ENCODE measurements around the gene PPWD1. TPM values are rescaled to one million over a fixed set of nuclear protein-coding genes. Genes with fewer than 3 reads are reported as not detected.
"Not testable (repeated sequence)": the region's sequence is repeated elsewhere in the genome, so short reads cannot be mapped to it uniquely, and the experiment has no call there.

PPWD1 gene
- total RNA-seq, 4 donors from 2014 or later = 39.1 to 80.3 (median 55.9) TPM

- Histone ChIP-seq H3K27ac (no peak overlapping the region), H3K4me1 (peaks cover 16 to 24% of the 10 kb centered on the region in 2 donors), H3K27me3 (no peaks in the 10 kb centered on the region), H3K4me3 (replicated peaks in 1 of 3) (no peak overlapping the region), H3K9me3 (no peaks in the 10 kb centered on the region), H3K36me3 (peaks cover 0 to 7% of the 10 kb centered on the region in 2 donors)
- WGBS, 2 donors = 91% methylated on average over 4 of the region's 4 CpGs
- intact Hi-C loops (cut with DNase I) = no loop called here
- no peak for DNase-seq
- TF ChIP-seq, protein P1, sequence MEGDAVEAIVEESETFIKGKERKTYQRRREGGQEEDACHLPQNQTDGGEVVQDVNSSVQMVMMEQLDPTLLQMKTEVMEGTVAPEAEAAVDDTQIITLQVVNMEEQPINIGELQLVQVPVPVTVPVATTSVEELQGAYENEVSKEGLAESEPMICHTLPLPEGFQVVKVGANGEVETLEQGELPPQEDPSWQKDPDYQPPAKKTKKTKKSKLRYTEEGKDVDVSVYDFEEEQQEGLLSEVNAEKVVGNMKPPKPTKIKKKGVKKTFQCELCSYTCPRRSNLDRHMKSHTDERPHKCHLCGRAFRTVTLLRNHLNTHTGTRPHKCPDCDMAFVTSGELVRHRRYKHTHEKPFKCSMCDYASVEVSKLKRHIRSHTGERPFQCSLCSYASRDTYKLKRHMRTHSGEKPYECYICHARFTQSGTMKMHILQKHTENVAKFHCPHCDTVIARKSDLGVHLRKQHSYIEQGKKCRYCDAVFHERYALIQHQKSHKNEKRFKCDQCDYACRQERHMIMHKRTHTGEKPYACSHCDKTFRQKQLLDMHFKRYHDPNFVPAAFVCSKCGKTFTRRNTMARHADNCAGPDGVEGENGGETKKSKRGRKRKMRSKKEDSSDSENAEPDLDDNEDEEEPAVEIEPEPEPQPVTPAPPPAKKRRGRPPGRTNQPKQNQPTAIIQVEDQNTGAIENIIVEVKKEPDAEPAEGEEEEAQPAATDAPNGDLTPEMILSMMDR (IDR thresholded peaks at IDR 0.05) = no peak
- no peak for TF ChIP-seq POLR2A (IDR thresholded peaks at IDR 0.05)
These were observed 56.9 kb downstream of the PPWD1 start for GRCh38 chr5:65620021-65620420.

GRCh38 chr5:65621961-65622360 is 58.9 kb downstream of the PPWD1 start:
- not testable (repeated sequence) for H3K27me3 ChIP-seq

DNA sequence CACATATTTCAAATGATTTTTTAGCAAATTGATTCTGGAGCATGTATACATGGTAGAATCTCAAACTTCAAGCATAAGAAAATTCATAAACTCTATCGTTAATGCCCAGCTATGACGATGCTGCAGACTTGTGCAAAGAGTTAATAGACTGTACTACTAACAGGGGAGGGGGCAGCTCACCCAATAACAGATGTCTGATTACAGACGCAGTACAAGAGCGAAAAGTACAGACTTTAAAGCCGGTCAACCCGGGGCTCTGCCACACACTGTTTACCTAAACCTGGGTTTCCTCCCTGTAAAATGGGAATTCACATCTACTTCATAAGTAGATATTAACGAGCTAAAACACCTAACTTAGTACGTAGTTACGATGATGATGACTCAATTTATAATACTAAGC is 60.4 kb downstream of the PPWD1 start:
- Histone ChIP-seq H3K9me3 (no peaks in the 10 kb centered on the region), H3K36me3 (no peaks in the 10 kb centered on the region), H3K4me3 (replicated peaks in 1 of 3) (peak overlapping the region; percentile 33 to 95 (median 74)), H3K27ac (peak overlapping the region in 2 of 3 donors; percentile 80 to 92), H3K4me1 (peaks cover 22 to 31% of the 10 kb centered on the region in 2 donors), H3K27me3 (no peaks in the 10 kb centered on the region)
- intact Hi-C loops (cut with DNase I) = no loop called here
- WGBS, 2 donors = 6 to 12% methylated on average over 9 of the region's 9 CpGs
- DNase-seq = no peak
- TF ChIP-seq, protein P1 (IDR thresholded peaks at IDR 0.05) = no peak
- TF ChIP-seq POLR2A (IDR thresholded peaks at IDR 0.05) = no peak

More at GRCh38 chr5:65621961-65622360, 58.9 kb downstream of the PPWD1 start:
- H3K9me3 ChIP-seq; intact Hi-C loops (cut with DNase I); DNase-seq; H3K36me3 ChIP-seq; H3K4me3 ChIP-seq (replicated peaks in 1 of 3); H3K27ac ChIP-seq: not testable (repeated sequence)
- H3K4me1 ChIP-seq = peaks cover 22 to 31% of the 10 kb centered on the region in 2 donors
- WGBS, 2 donors = 90% methylated on average over 4 of the region's 4 CpGs

GRCh38 chr5:65624025-65624570 is 61.0 kb downstream of the PPWD1 start, which contains the start of gene TRIM23:
TRIM23 (minus strand) TSS chr5:65624333; CDS start chr5:65624274, 59 bp downstream.
- Histone ChIP-seq H3K27ac (peak within 1 kb of the TSS; percentile 75 to 92 (median 80)), H3K9me3 (no peaks in the 10 kb centered on the region), H3K36me3 (no peaks in the 10 kb centered on the region), H3K4me3 (replicated peaks in 1 of 3) (peak within 1 kb of the TSS; percentile 33 to 95 (median 74)), H3K27me3 (no peaks in the 10 kb centered on the region), H3K4me1 (peaks cover 22 to 31% of the 10 kb centered on the region in 2 donors)
- WGBS, 2 donors = 0% methylated on average over 28 to 32 of the region's 32 CpGs
- peak in 1 of 2 donors; percentile 61 for TF ChIP-seq POLR2A (IDR thresholded peaks at IDR 0.05)
- TF ChIP-seq, protein P1 (IDR thresholded peaks at IDR 0.05) = no peak
- peak; percentile 93 for DNase-seq
- intact Hi-C loops (cut with DNase I) = no loop called here

DNA sequence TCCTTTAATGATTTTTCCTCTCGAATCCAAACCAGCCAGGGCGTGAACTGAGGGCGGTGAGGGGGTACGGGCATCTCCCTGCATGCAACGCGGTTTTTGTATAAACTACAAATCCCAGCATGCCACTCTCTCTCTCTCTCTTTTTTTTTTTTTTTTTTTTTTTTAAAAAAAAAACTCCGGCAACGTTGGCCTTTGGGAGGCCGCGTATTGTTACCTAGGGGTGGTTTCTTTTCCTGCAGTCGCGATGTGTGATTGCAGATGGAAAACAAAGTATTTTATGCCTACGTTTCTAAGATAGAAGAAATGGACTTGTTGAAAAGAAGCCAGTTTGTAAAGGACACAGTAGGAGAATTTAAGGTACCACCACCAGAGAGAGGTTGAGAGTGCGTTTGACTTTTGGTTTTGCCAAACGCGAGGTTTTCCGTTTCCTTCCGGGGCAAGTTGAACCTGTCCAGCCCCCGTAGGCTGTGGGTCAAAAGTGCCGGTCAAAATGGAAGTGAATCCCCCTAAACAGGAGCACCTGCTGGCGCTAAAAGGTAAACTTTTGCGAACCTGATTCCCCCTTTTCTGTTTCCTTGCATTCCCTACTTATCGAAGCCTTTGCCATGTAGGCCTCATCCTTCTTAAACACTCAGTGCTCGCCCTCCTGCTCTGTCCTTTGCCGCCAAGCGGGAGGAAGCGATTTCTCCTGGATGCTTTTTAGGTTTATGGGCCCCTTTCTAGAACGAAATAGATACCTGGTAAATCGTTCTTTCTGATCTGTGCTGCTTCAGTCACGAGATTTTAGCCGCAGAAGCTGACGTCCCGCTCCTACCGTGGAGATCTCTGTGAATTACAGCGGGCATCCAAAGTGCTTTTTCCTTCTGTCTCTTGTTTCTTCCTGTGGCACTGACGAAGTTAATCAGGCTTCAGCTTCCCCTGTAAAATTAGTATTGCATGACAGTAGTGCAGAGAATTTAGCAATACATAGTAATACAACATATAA is 61.8 kb downstream of the PPWD1 start, which contains the start of the genes SHLD3 and TRAPPC13:
TSS of gene SHLD3 (plus strand) at position 457 of the 985 bp plus-strand sequence. CDS start 4,561 bp downstream, outside the sequence.
TSS of gene TRAPPC13 (plus strand) at position 457 of the 985 bp plus-strand sequence. CDS start at position 491, 34 bp downstream.
- H3K36me3 ChIP-seq = peaks cover 4 to 7% of the 10 kb centered on the region in 2 donors
- peak within 1 kb of the TSS; percentile 75 to 92 (median 80) for H3K27ac ChIP-seq
- intact Hi-C loops (cut with DNase I) = no loop called here
- no peaks in the 10 kb centered on the region for H3K27me3 ChIP-seq
- 0% methylated on average over 36 of the region's 36 CpGs for WGBS, 2 donors
- peak; percentile 84 to 85 for DNase-seq
- peaks cover 22 to 30% of the 10 kb centered on the region in 2 donors for H3K4me1 ChIP-seq
- TF ChIP-seq POLR2A (IDR thresholded peaks at IDR 0.05) = no peak
- TF ChIP-seq, protein P1 (IDR thresholded peaks at IDR 0.05) = peak in 2 of 6 experiments; percentile 29 to 30
- no peaks in the 10 kb centered on the region for H3K9me3 ChIP-seq
- H3K4me3 ChIP-seq (replicated peaks in 1 of 3) = peak within 1 kb of the TSS; percentile 33 to 95 (median 74)
